ENCODE results near the gene EHD4. TPM values are rescaled to one million over a fixed set of nuclear protein-coding genes. Genes with fewer than 3 reads are reported as not detected.

Gene EHD4
- total and polyA plus RNA-seq, 2 donors (not counting 1 experiment from before 2014, with no cell fraction given) = 19.3 to 22.0 TPM

- no peak for TF ChIP-seq CTCF (conservative IDR thresholded peaks at IDR 0.05 in 1 of 2, IDR thresholded peaks at IDR 0.05 in 1 of 2; ENCODE audit: low read depth in 1 of 2, low read length in 2 of 2)
- TF ChIP-seq EZH2 (IDR thresholded peaks at IDR 0.05; ENCODE audit: low read length, missing control alignments) = no peak
- H3K4me3 ChIP-seq (replicated peaks in 1 of 4; ENCODE audit: control extremely low read depth in 1 of 4, insufficient read depth in 1 of 4, low read depth in 3 of 4, low read length in 4 of 4) = no peak overlapping the region
- H3K9me3 ChIP-seq (ENCODE audit: control insufficient read depth, insufficient read depth, low read depth, low read length) = no peaks in the 10 kb centered on the region
- no peak overlapping the region for H2AFZ ChIP-seq (ENCODE audit: low read length)
- no peak overlapping the region for H3K27ac ChIP-seq (ENCODE audit: insufficient read depth, low read length)
- H3K9ac ChIP-seq (ENCODE audit: insufficient read depth, low read length) = no peak overlapping the region
- no peaks in the 10 kb centered on the region for H4K20me1 ChIP-seq (ENCODE audit: control insufficient read depth, extremely low read depth, insufficient read depth, low read length)
- H3K4me1 ChIP-seq (ENCODE audit: control insufficient read depth, extremely low read depth, insufficient read depth, low read length) = no peaks in the 10 kb centered on the region
- no peaks in the 10 kb centered on the region for H3K79me2 ChIP-seq (ENCODE audit: control insufficient read depth, insufficient read depth, low read length)
- H3K4me2 ChIP-seq (ENCODE audit: extremely low read depth, insufficient read depth, low read length) = no peak overlapping the region
- peaks cover 3% of the 10 kb centered on the region for H3K27me3 ChIP-seq (ENCODE audit: control insufficient read depth, insufficient read depth, low read length)
- H3K36me3 ChIP-seq (ENCODE audit: control insufficient read depth, insufficient read depth, low read length) = no peaks in the 10 kb centered on the region
- no peak for DNase-seq (ENCODE audit: low read depth in 2 of 2)
These were observed 17.9 kb upstream of the EHD4 start for GRCh38 chr15:41990243-41990605.

- Histone ChIP-seq H3K4me1 (ENCODE audit: control insufficient read depth, extremely low read depth, insufficient read depth, low read length) (no peaks in the 10 kb centered on the region), H3K36me3 (ENCODE audit: control insufficient read depth, insufficient read depth, low read length) (no peaks in the 10 kb centered on the region), H3K9ac (ENCODE audit: insufficient read depth, low read length) (no peak overlapping the region), H3K27ac (ENCODE audit: insufficient read depth, low read length) (no peak overlapping the region), H3K4me3 (replicated peaks in 1 of 4; ENCODE audit: control extremely low read depth in 1 of 4, insufficient read depth in 1 of 4, low read depth in 3 of 4, low read length in 4 of 4) (no peak overlapping the region), H4K20me1 (ENCODE audit: control insufficient read depth, extremely low read depth, insufficient read depth, low read length) (no peaks in the 10 kb centered on the region), H2AFZ (ENCODE audit: low read length) (no peak overlapping the region), H3K4me2 (ENCODE audit: extremely low read depth, insufficient read depth, low read length) (no peak overlapping the region), H3K27me3 (ENCODE audit: control insufficient read depth, insufficient read depth, low read length) (peaks cover 3% of the 10 kb centered on the region), H3K79me2 (ENCODE audit: control insufficient read depth, insufficient read depth, low read length) (no peaks in the 10 kb centered on the region), H3K9me3 (ENCODE audit: control insufficient read depth, insufficient read depth, low read depth, low read length) (no peaks in the 10 kb centered on the region)
- TF ChIP-seq CTCF (conservative IDR thresholded peaks at IDR 0.05 in 1 of 2, IDR thresholded peaks at IDR 0.05 in 1 of 2; ENCODE audit: low read depth in 1 of 2, low read length in 2 of 2) (peak; percentile 93 to 99), EZH2 (IDR thresholded peaks at IDR 0.05; ENCODE audit: low read length, missing control alignments) (no peak)
- peak; percentile 42 to 68 for DNase-seq (ENCODE audit: low read depth in 2 of 2)
These were observed 17.4 kb upstream of the EHD4 start for GRCh38 chr15:41989573-41990242.

GRCh38 chr15:41988896-41989572, 16.7 kb upstream of the EHD4 start:
- Histone ChIP-seq H3K4me1 (ENCODE audit: control insufficient read depth, extremely low read depth, insufficient read depth, low read length) (no peaks in the 10 kb centered on the region), H2AFZ (ENCODE audit: low read length) (no peak overlapping the region), H3K79me2 (ENCODE audit: control insufficient read depth, insufficient read depth, low read length) (no peaks in the 10 kb centered on the region), H3K27ac (ENCODE audit: insufficient read depth, low read length) (no peak overlapping the region), H3K4me3 (replicated peaks in 1 of 4; ENCODE audit: control extremely low read depth in 1 of 4, insufficient read depth in 1 of 4, low read depth in 3 of 4, low read length in 4 of 4) (no peak overlapping the region), H3K4me2 (ENCODE audit: extremely low read depth, insufficient read depth, low read length) (no peak overlapping the region), H3K9ac (ENCODE audit: insufficient read depth, low read length) (no peak overlapping the region), H3K9me3 (ENCODE audit: control insufficient read depth, insufficient read depth, low read depth, low read length) (no peaks in the 10 kb centered on the region), H4K20me1 (ENCODE audit: control insufficient read depth, extremely low read depth, insufficient read depth, low read length) (no peaks in the 10 kb centered on the region), H3K36me3 (ENCODE audit: control insufficient read depth, insufficient read depth, low read length) (no peaks in the 10 kb centered on the region), H3K27me3 (ENCODE audit: control insufficient read depth, insufficient read depth, low read length) (peaks cover 5% of the 10 kb centered on the region)
- DNase-seq (ENCODE audit: low read depth in 2 of 2) = no peak
- no peak for TF ChIP-seq EZH2 (IDR thresholded peaks at IDR 0.05; ENCODE audit: low read length, missing control alignments)
- TF ChIP-seq CTCF (conservative IDR thresholded peaks at IDR 0.05 in 1 of 2, IDR thresholded peaks at IDR 0.05 in 1 of 2; ENCODE audit: low read depth in 1 of 2, low read length in 2 of 2) = no peak

All from fibroblast of lung (primary cell).